HG03039 (cell line): Measurements from ENCODE around the gene CHP1.
"Not testable (repeated sequence)": the region's sequence is repeated elsewhere in the genome, so short reads cannot be mapped to it uniquely, and the experiment has no call there.

Experiments
- ATAC-seq: cut with Tn5 transposase; IDR thresholded peaks from one replicate; pipeline ENCODE4 v1.9.1; 2021; ENCODE audit warnings: mild to moderate bottlenecking, moderate library complexity; ENCODE audit not compliant: unreplicated experiment

Gene CHP1

GRCh38 chr15:41230650-41231421 is at the start of gene CHP1, which contains the start of gene EXD1:
TSS of gene CHP1 (plus strand) at chr15:41231268. CDS start at chr15:41231383, 115 bp downstream.
TSS of gene EXD1 (minus strand) at chr15:41230757. CDS start at chr15:41226575, 4,182 bp downstream.
- ATAC-seq, result peak; percentile 89

DNA sequence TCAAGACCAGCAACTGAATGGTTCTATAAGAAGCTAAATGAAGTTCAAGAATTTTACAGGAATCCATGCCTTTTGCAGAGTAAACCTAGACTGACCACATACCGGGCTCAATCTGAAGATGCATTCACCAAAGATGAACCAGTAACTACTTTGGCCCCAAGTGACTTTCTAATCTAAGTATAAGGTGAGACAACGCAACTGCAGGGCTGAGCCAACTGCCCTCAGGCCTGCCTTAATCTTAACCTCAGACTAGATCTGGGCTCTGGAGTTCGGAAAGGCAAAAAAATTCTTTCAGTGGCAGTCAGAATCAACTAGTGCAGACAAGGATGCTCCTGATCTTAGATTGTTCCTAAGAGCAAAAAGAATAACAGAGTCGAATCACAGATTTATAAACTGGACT is 48.8 kb upstream of the CHP1 start:
- no peak for ATAC-seq

DNA sequence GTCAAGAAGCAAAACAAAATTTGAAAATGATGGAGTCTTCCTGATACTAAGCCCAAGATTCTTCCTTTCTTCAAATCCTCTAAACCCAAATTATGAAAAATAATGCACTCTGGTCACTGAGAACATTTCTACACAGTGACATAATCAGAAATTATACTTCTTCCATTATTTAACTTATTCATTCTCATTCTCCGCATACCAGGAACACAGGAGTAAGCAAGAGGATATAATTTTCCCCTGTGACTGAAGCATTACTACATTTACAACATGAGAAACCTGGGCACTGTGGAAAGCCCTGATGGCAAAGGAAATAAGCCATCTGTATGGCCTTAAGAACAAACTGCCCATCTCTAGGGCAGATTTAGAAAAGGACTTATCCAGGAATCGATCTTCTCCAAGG is 47.5 kb upstream of the CHP1 start:
- ATAC-seq, result no peak

- no peak for ATAC-seq
Measured at GRCh38 chr15:41194444-41194843, 36.6 kb upstream of the CHP1 start.

DNA sequence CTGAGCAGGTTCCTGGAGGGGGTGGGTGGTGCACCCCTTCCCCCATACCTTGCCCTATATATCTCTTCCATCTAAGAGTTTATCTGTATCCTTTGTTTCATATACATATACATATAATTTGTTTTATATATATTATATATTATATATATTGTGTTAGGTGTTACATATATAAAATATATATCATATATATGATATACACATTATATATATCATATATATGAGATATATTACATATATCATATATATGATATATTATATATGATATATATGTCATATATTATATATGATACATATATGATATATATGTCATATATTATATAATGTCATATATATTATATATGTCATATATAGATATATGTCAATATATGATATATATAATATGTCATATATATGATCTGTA is 31.6 kb upstream of the CHP1 start:
- no peak for ATAC-seq

- ATAC-seq, result no peak
Measured at GRCh38 chr15:41203395-41203794, 27.7 kb upstream of the CHP1 start.

GRCh38 chr15:41205315-41205714 is 25.8 kb upstream of the CHP1 start:
- no peak for ATAC-seq

DNA sequence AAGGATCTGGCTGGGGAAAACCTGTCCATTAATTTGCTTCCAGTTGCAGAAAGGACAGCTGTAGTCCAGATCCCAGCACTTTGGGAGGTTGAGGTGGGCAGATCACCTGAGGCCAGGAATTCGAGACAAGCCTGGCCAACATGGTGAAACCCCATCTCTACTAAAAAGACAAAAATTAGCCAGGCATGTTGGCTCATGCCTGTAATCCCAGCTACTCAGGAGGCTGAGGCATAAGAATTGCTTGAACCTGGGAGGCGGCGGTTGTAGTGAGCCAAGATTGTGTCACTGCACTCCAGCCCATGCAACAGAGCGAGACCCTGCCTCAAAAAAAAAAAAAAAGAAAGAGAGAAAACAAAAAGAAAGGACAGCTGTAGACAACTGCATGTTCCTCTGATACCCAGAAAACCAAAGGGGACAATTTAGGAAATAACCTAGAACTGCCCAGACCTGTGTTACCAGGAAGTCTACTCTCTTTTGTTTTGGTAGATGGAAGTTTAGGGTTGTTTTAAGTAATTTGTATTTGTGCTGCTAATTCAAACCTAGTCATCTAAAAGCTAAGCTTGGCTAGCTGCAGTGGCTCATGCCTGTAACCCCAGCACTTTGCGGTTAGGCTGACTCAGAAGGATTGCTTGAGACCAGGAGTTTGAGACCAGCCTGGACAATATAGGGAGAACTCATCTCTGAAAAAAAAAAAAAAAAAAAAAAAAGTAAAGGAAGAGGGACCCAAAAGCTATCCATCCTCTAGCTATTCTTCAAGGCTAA is 23.2 kb upstream of the CHP1 start:
- ATAC-seq, result no peak

- no peak for ATAC-seq
Measured at GRCh38 chr15:41215708-41216107, 15.4 kb upstream of the CHP1 start.

GRCh38 chr15:41218851-41219250 is 12.2 kb upstream of the CHP1 start:
- ATAC-seq, result no peak

DNA sequence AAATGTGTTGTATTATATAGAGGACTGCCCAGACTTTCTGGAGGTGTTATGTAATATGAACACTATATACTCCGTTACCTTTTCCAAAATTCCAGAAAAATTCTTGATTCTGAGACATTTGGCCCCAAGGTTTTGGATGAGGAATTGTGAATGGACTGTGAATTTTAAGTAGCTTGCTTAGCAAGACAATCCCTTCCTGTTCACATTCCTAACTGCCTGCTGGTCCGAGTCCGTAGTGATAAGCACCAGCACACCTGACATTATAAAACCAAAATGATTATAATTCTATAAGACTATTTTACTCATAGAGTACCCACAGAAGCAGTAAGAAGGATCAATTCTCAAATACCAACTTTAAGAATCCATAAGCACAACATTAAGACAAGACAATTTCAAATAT is 11.7 kb upstream of the CHP1 start:
- ATAC-seq, result no peak

DNA sequence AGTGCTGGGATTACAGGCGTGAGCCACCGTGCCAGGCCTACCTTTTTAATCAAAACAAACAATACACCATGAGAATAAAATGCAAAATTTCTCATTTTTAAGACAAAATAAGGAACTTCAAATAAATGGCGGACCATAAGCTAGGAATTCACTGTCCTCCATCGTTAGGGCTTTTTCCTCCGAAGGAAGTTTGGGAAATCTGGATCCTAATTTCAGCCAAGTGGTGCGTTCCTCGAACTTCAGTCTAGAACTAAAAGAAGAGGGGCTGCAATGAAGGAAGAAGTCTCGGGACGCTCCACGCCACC is 771 bp upstream of the CHP1 start:
- no peak for ATAC-seq

DNA sequence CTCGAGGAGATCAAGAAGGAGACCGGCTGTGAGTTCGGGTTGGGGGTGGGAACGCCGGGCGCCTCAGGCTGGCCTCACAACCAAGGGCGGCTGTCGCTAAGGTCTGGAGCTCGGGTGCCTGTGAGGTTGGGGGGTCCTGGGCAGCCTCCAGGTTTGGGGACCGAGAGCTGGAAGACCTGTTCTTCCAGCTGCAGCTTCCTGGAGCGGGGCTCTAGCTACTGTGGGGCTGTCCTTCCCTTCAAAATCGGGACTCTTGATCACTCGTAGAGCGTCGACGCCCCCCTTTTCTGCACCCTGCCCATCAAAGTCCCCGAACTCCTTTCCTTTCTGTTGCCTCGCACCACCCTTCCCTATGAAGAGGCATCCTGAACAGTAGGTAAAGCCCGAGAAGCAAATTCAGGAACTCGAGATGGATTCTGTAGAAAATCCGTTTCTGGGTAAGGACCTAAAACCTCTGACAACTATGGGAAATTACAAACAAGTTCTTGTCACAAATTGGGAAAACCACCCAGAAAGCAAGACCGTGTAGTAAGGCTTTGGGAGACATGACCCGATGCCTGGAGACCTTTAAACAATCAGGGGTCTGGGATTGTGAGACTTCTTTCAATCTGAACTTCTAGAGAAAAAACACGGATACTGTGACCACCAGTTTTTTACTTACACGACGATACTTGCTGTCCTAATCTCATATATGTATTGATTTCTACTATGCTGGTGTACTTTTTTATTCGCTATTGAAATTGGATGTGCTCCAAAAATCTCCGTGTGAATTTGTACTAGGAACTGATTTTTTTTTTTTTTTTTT is 556 bp downstream of the CHP1 start:
- ATAC-seq, result peak; percentile 30

DNA sequence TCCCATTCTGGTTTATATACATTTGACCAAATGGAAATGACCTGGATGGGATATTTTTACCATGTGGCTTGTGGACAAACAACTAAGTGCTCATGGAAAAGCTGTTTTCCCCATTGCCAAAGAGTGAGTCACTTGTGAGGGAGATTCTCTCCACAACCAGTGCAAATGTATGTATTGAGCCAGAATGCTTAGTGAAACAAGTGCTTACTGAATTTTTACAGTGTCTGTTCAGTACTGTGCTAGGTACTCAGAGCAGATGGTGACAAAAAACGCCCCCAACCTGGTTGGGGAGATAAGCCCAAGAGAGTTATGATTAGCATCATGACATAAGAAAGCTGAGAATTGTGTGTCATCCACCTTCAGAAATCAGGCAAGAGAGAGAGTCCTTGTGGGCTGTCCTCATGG is 2.3 kb downstream of the CHP1 start:
- ATAC-seq, result no peak

- not testable (repeated sequence) for ATAC-seq
Measured at GRCh38 chr15:41235228-41235627, 4.2 kb downstream of the CHP1 start.

DNA sequence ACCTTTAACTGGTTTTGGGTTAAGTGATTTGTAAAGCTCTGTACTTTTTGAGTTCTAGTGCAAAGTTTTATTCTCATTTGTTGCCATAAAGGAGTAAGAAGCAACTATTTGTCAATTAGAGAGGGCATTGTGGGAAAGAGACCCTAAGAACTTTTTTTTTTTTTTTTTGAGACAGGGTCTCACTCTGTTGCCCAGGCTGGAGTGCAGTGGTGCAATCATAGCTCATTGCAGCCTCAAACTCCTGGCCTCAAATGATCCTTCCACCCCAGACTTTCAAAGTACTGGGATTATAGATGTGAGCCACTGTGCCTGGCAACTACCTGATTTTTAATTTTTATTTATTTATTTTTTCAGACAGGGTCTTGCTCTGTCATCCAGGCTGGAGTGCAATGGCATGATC is 4.9 kb downstream of the CHP1 start:
- ATAC-seq, result no peak

GRCh38 chr15:41238100-41238499 is 7.0 kb downstream of the CHP1 start:
- no peak for ATAC-seq

DNA sequence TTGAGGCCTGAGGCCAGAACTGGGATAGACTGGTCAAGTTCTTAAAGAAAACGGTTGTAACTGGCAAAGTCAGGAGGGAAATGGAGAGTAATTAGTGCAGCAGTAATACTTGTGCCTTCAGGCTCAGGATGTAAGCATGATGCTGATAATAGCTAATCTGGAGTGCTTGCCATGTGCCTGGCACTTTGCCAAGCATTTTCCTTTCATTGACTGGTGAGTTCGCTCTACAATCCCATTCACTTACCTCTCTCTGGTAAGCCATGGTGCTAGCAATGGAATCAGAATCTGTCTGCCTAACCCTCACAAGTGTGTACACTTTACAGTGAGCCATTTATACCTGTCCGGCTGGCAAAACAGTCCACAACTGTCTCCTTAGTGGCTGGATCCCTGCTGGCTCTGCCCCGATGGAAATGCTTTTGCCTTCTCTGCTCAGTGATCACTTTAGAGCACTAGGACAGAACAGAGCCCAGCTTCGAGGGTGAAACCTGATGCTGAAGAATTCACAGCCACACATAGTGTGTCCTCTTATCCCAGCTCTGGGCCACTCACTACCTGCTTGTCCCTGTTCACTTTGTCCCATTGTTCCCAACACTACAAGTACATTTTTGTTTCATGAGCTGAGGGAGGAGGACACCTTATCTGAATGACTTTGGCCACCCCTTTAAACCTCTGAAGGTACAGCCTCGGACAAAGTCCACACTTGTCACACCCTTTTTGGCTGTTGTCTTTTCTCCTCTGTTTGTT is 10.3 kb downstream of the CHP1 start:
- no peak for ATAC-seq

DNA sequence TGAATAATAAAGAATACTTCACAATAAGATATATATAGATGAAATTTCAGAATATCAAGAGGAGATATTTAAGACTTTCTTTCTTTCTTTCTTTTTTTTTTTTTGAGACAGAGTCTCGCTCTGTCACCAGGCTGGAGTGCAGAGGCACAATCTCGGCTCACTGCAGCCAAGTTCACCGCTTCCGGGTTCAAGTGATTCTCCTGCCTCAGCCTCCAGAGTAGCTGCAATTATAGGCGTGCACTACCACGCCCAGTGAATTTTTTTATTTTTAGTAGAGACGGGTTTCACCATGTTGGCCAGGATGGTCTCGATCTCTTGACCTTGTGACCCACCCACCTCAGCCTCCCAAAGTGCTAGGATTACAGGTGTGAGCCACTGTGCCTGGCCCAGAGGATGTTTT is 19.7 kb downstream of the CHP1 start:
- ATAC-seq, result not testable (repeated sequence)

DNA sequence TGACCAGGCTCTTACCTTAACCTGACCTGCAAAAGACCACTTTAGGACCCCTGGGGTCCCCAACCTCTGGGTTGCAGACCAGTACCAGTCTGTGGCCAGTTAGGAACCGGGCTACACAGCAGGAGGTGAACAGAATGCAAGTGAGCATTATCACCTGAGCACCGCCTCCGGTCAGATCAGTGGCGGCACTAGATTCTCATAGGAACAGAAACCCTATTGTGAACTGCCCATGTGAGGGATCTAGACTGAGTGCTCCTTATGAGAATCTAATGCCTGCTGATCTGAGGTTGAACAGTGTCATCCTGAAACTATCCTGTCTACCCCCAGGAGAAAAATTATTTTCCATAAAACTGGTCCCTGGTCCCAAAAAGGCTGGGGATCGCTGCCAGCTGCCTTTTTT is 20.3 kb downstream of the CHP1 start:
- ATAC-seq, result no peak

GRCh38 chr15:41254560-41254959 is 23.5 kb downstream of the CHP1 start:
- ATAC-seq, result no peak
